ENCODE data around the gene OR6V1. TPM values are rescaled to one million over a fixed set of nuclear protein-coding genes. Genes with fewer than 3 reads are reported as not detected.

The OR6V1 gene
- total and polyA plus RNA-seq, 4 donors: not detected

DNA sequence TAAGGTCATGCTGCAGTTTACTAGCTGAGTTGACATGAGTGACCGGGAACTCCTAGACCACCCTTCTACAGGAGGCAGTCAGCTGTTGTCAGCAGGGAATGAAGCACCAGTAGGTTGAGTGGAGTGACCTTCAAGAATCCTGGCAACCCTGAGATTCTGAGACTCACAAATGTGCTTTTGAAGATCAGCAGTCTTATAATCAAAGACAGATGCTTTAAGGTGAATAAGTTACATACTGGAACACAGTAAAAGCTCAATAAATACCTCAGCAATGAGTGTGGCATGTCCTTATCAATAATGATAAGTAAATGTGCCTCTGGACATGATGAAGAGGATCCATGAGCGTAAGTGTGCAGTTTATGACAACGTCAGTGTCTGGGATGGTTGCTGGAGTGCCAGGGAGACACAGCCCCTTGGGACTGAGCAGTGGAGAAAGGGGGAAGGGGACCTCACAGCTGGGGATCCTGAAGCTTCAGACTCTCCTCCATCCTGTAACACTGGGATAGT lies 11.9 kb upstream of the OR6V1 start:
- Histone ChIP-seq H3K4me3 (no peak overlapping the region), H3K9ac (ENCODE audit: insufficient read depth in 1 of 2, low read length in 2 of 2) (no peak overlapping the region), H3K9me3 (ENCODE audit: control insufficient read depth in 4 of 4, insufficient read depth in 3 of 4, low read length in 3 of 4) (no peaks in the 10 kb centered on the region), H3K27ac (ENCODE audit: low read depth in 1 of 2, low read length in 1 of 2) (no peak overlapping the region), H3K36me3 (ENCODE audit: control insufficient read depth in 4 of 4, insufficient read depth in 4 of 4, low read length in 4 of 4) (no peaks in the 10 kb centered on the region), H3K4me1 (ENCODE audit: control insufficient read depth in 5 of 5, insufficient read depth in 5 of 5, low read length in 5 of 5) (no peaks in the 10 kb centered on the region), H3K27me3 (ENCODE audit: control insufficient read depth in 3 of 3, insufficient read depth in 3 of 3, low read length in 2 of 3) (peaks cover 0 to 28% (median 0%) of the 10 kb centered on the region in 3 donors)
- TF ChIP-seq, protein P1, sequence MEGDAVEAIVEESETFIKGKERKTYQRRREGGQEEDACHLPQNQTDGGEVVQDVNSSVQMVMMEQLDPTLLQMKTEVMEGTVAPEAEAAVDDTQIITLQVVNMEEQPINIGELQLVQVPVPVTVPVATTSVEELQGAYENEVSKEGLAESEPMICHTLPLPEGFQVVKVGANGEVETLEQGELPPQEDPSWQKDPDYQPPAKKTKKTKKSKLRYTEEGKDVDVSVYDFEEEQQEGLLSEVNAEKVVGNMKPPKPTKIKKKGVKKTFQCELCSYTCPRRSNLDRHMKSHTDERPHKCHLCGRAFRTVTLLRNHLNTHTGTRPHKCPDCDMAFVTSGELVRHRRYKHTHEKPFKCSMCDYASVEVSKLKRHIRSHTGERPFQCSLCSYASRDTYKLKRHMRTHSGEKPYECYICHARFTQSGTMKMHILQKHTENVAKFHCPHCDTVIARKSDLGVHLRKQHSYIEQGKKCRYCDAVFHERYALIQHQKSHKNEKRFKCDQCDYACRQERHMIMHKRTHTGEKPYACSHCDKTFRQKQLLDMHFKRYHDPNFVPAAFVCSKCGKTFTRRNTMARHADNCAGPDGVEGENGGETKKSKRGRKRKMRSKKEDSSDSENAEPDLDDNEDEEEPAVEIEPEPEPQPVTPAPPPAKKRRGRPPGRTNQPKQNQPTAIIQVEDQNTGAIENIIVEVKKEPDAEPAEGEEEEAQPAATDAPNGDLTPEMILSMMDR (IDR thresholded peaks at IDR 0.05; ENCODE audit: control extremely low read depth, extremely low read depth): no peak
- WGBS, 2 donors: 63 to 78% methylated on average over 3 of the region's 3 CpGs
- DNase-seq (no peak), ATAC-seq (ENCODE audit: insufficient read depth, low FRiP score) (no peak)

DNA sequence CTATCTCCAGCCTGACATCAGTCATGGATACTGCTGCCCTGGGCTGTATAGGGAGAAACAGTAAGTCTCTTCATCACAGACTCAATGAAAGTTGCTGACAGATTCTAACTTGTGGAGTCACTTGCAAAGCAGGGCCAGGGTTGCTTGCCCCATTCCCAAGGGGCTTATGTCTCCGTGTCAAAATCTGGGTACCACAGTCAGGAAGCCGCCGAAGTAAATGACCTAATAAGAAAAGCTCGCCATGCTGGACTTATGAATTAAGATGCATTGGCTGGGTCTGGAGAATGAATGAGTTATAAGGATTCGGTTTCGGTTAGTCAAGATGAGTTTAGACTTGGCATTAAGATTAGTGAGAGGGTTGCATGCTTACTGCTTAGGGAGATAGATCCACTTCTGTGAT lies 10.8 kb upstream of the OR6V1 start:
- Histone ChIP-seq H3K27ac (ENCODE audit: low read depth in 1 of 2, low read length in 1 of 2) (no peak overlapping the region), H3K4me1 (ENCODE audit: control insufficient read depth in 5 of 5, insufficient read depth in 5 of 5, low read length in 5 of 5) (no peaks in the 10 kb centered on the region), H3K9ac (ENCODE audit: insufficient read depth in 1 of 2, low read length in 2 of 2) (no peak overlapping the region), H3K9me3 (ENCODE audit: control insufficient read depth in 4 of 4, insufficient read depth in 3 of 4, low read length in 3 of 4) (no peaks in the 10 kb centered on the region), H3K27me3 (ENCODE audit: control insufficient read depth in 3 of 3, insufficient read depth in 3 of 3, low read length in 2 of 3) (peaks cover 0 to 28% (median 0%) of the 10 kb centered on the region in 3 donors), H3K36me3 (ENCODE audit: control insufficient read depth in 4 of 4, insufficient read depth in 4 of 4, low read length in 4 of 4) (no peaks in the 10 kb centered on the region), H3K4me3 (no peak overlapping the region)
- ATAC-seq (ENCODE audit: insufficient read depth, low FRiP score) (no peak), DNase-seq (no peak)
- TF ChIP-seq, protein P1 (IDR thresholded peaks at IDR 0.05; ENCODE audit: control extremely low read depth, extremely low read depth): no peak
- WGBS, 2 donors: 91 to 98% methylated on average over 6 of the region's 6 CpGs

DNA sequence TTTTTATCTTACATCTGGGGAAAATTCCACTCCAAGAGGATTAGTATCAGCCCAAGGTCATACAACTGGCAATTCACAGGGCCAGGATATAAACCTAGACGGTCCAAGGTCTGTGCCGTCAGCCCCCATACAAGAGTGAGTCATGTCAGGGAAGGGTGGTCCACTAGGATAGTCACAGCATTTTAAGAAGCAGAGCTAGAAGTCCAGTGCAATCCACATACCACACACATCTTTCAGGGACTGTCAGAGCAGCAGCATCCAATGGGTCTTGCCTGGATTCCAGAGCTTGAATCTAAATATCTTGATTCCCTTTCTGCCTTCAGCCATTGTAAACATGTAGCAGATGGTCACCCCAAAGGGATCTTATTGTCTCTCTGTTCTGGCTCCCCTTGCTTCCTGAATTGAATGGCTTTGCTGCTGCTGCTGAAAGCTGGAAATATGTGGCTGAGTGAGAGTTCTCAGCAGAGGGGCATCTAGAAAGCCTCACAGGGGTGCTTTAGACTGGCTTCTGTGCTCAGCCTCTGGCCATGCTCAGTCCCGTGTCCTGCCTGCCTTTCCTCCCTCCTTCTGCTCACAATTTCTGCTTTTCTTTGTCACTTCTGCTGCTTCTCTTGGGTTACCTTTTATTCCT lies 9.9 kb upstream of the OR6V1 start:
- H3K9me3 ChIP-seq (ENCODE audit: control insufficient read depth in 4 of 4, insufficient read depth in 3 of 4, low read length in 3 of 4): no peaks in the 10 kb centered on the region
- H3K27me3 ChIP-seq (ENCODE audit: control insufficient read depth in 3 of 3, insufficient read depth in 3 of 3, low read length in 2 of 3): peaks cover 0 to 28% (median 0%) of the 10 kb centered on the region in 3 donors
- H3K4me1 ChIP-seq (ENCODE audit: control insufficient read depth in 5 of 5, insufficient read depth in 5 of 5, low read length in 5 of 5): no peaks in the 10 kb centered on the region
- no peak for ATAC-seq (ENCODE audit: insufficient read depth, low FRiP score)
- no peak overlapping the region for H3K27ac ChIP-seq (ENCODE audit: low read depth in 1 of 2, low read length in 1 of 2)
- no peak overlapping the region for H3K4me3 ChIP-seq
- 71 to 83% methylated on average over 3 of the region's 3 CpGs for WGBS, 2 donors
- no peak for DNase-seq
- no peaks in the 10 kb centered on the region for H3K36me3 ChIP-seq (ENCODE audit: control insufficient read depth in 4 of 4, insufficient read depth in 4 of 4, low read length in 4 of 4)
- TF ChIP-seq, protein P1 (IDR thresholded peaks at IDR 0.05; ENCODE audit: control extremely low read depth, extremely low read depth): no peak
- H3K9ac ChIP-seq (ENCODE audit: insufficient read depth in 1 of 2, low read length in 2 of 2): no peak overlapping the region
